Measurements from ENCODE around the gene KIF1B.
A peak's percentile ranks its signal among the peaks of the same experiment; 100 is the strongest.
"Not testable (repeated sequence)": the region's sequence is repeated elsewhere in the genome, so short reads cannot be mapped to it uniquely, and the experiment has no call there.

KIF1B gene

GRCh38 chr1:10216090-10216749 is 5.8 kb downstream of the KIF1B start:
- Histone ChIP-seq H3K4me3 (ENCODE audit: low read depth in 1 of 2, low read length in 2 of 2) (peak overlapping the region in 1 of 2 donors; percentile 5), H3K27me3 (ENCODE audit: low read depth, low read length) (no peaks in the 10 kb centered on the region), H3K27ac (ENCODE audit: low read length) (peak overlapping the region; percentile 1), H3K4me1 (ENCODE audit: control insufficient read depth in 1 of 2, insufficient read depth in 2 of 2, low read length in 2 of 2) (peaks cover 13 to 64% of the 10 kb centered on the region in 2 donors), H3K9me3 (ENCODE audit: control insufficient read depth in 1 of 2, low read length in 2 of 2) (no peaks in the 10 kb centered on the region), H3K36me3 (ENCODE audit: control insufficient read depth in 1 of 2, insufficient read depth in 2 of 2, low read length in 2 of 2) (peaks cover 0 to under 1% of the 10 kb centered on the region in 2 donors)

GRCh38 chr1:10217748-10218441 is 7.5 kb downstream of the KIF1B start:
- H3K9me3 ChIP-seq (ENCODE audit: control insufficient read depth in 1 of 2, low read length in 2 of 2) = no peaks in the 10 kb centered on the region
- no peak overlapping the region for H3K4me3 ChIP-seq (ENCODE audit: low read depth in 1 of 2, low read length in 2 of 2)
- peaks cover 13 to 55% of the 10 kb centered on the region in 2 donors for H3K4me1 ChIP-seq (ENCODE audit: control insufficient read depth in 1 of 2, insufficient read depth in 2 of 2, low read length in 2 of 2)
- no peaks in the 10 kb centered on the region for H3K36me3 ChIP-seq (ENCODE audit: control insufficient read depth in 1 of 2, insufficient read depth in 2 of 2, low read length in 2 of 2)
- H3K27me3 ChIP-seq (ENCODE audit: low read depth, low read length) = no peaks in the 10 kb centered on the region
- H3K27ac ChIP-seq (ENCODE audit: low read length) = peak overlapping the region; percentile 14

GRCh38 chr1:10220200-10220599 is 9.8 kb downstream of the KIF1B start:
- H3K4me3 ChIP-seq (ENCODE audit: low read depth in 1 of 2, low read length in 2 of 2) = no peak overlapping the region
- no peaks in the 10 kb centered on the region for H3K9me3 ChIP-seq (ENCODE audit: control insufficient read depth in 1 of 2, low read length in 2 of 2)
- H3K36me3 ChIP-seq (ENCODE audit: control insufficient read depth in 1 of 2, insufficient read depth in 2 of 2, low read length in 2 of 2) = no peaks in the 10 kb centered on the region
- peaks cover 13 to 47% of the 10 kb centered on the region in 2 donors for H3K4me1 ChIP-seq (ENCODE audit: control insufficient read depth in 1 of 2, insufficient read depth in 2 of 2, low read length in 2 of 2)
- H3K27me3 ChIP-seq (ENCODE audit: low read depth, low read length) = no peaks in the 10 kb centered on the region
- no peak overlapping the region for H3K27ac ChIP-seq (ENCODE audit: low read length)

- peaks cover 13 to 47% of the 10 kb centered on the region in 2 donors for H3K4me1 ChIP-seq (ENCODE audit: control insufficient read depth in 1 of 2, insufficient read depth in 2 of 2, low read length in 2 of 2)
- not testable (repeated sequence) for H3K27ac ChIP-seq (ENCODE audit: low read length); H3K9me3 ChIP-seq (ENCODE audit: control insufficient read depth in 1 of 2, low read length in 2 of 2); H3K36me3 ChIP-seq (ENCODE audit: control insufficient read depth in 1 of 2, insufficient read depth in 2 of 2, low read length in 2 of 2); H3K27me3 ChIP-seq (ENCODE audit: low read depth, low read length); H3K4me3 ChIP-seq (ENCODE audit: low read depth in 1 of 2, low read length in 2 of 2)
Measured at GRCh38 chr1:10220657-10221056, 10.3 kb downstream of the KIF1B start.

- H3K27me3 ChIP-seq (ENCODE audit: low read depth, low read length) = no peaks in the 10 kb centered on the region
- H3K9me3 ChIP-seq (ENCODE audit: control insufficient read depth in 1 of 2, low read length in 2 of 2) = no peaks in the 10 kb centered on the region
- no peaks in the 10 kb centered on the region for H3K36me3 ChIP-seq (ENCODE audit: control insufficient read depth in 1 of 2, insufficient read depth in 2 of 2, low read length in 2 of 2)
- H3K4me1 ChIP-seq (ENCODE audit: control insufficient read depth in 1 of 2, insufficient read depth in 2 of 2, low read length in 2 of 2) = peaks cover 0 to 28% of the 10 kb centered on the region in 2 donors
- no peak overlapping the region for H3K27ac ChIP-seq (ENCODE audit: low read length)
- H3K4me3 ChIP-seq (ENCODE audit: low read depth in 1 of 2, low read length in 2 of 2) = no peak overlapping the region
Measured at GRCh38 chr1:10225573-10225972, 15.2 kb downstream of the KIF1B start.

- peaks cover 0 to 3% of the 10 kb centered on the region in 2 donors for H3K36me3 ChIP-seq (ENCODE audit: control insufficient read depth in 1 of 2, insufficient read depth in 2 of 2, low read length in 2 of 2)
- H3K27ac ChIP-seq (ENCODE audit: low read length) = no peak overlapping the region
- no peak overlapping the region for H3K4me3 ChIP-seq (ENCODE audit: low read depth in 1 of 2, low read length in 2 of 2)
- no peaks in the 10 kb centered on the region for H3K27me3 ChIP-seq (ENCODE audit: low read depth, low read length)
- H3K4me1 ChIP-seq (ENCODE audit: control insufficient read depth in 1 of 2, insufficient read depth in 2 of 2, low read length in 2 of 2) = peaks cover 5 to 24% of the 10 kb centered on the region in 2 donors
- H3K9me3 ChIP-seq (ENCODE audit: control insufficient read depth in 1 of 2, low read length in 2 of 2) = no peaks in the 10 kb centered on the region
Measured at GRCh38 chr1:10228528-10228927, 18.2 kb downstream of the KIF1B start.

- H3K27ac ChIP-seq (ENCODE audit: low read length) = no peak overlapping the region
- H3K36me3 ChIP-seq (ENCODE audit: control insufficient read depth in 1 of 2, insufficient read depth in 2 of 2, low read length in 2 of 2) = peaks cover 3 to 4% of the 10 kb centered on the region in 2 donors
- H3K9me3 ChIP-seq (ENCODE audit: control insufficient read depth in 1 of 2, low read length in 2 of 2) = no peaks in the 10 kb centered on the region
- no peaks in the 10 kb centered on the region for H3K27me3 ChIP-seq (ENCODE audit: low read depth, low read length)
- no peak overlapping the region for H3K4me3 ChIP-seq (ENCODE audit: low read depth in 1 of 2, low read length in 2 of 2)
- peaks cover 5 to 24% of the 10 kb centered on the region in 2 donors for H3K4me1 ChIP-seq (ENCODE audit: control insufficient read depth in 1 of 2, insufficient read depth in 2 of 2, low read length in 2 of 2)
Measured at GRCh38 chr1:10229903-10230302, 19.5 kb downstream of the KIF1B start.

GRCh38 chr1:10232163-10232562 is 21.8 kb downstream of the KIF1B start:
- Histone ChIP-seq H3K27me3 (ENCODE audit: low read depth, low read length) (no peaks in the 10 kb centered on the region), H3K27ac (ENCODE audit: low read length) (peak overlapping the region; percentile 29), H3K4me1 (ENCODE audit: control insufficient read depth in 1 of 2, insufficient read depth in 2 of 2, low read length in 2 of 2) (peaks cover 5 to 21% of the 10 kb centered on the region in 2 donors), H3K36me3 (ENCODE audit: control insufficient read depth in 1 of 2, insufficient read depth in 2 of 2, low read length in 2 of 2) (peaks cover 3 to 4% of the 10 kb centered on the region in 2 donors), H3K9me3 (ENCODE audit: control insufficient read depth in 1 of 2, low read length in 2 of 2) (no peaks in the 10 kb centered on the region), H3K4me3 (ENCODE audit: low read depth in 1 of 2, low read length in 2 of 2) (no peak overlapping the region)

- Histone ChIP-seq H3K4me1 (ENCODE audit: control insufficient read depth in 1 of 2, insufficient read depth in 2 of 2, low read length in 2 of 2) (peaks cover 5 to 17% of the 10 kb centered on the region in 2 donors), H3K36me3 (ENCODE audit: control insufficient read depth in 1 of 2, insufficient read depth in 2 of 2, low read length in 2 of 2) (peaks cover 3 to 4% of the 10 kb centered on the region in 2 donors), H3K9me3 (ENCODE audit: control insufficient read depth in 1 of 2, low read length in 2 of 2) (no peaks in the 10 kb centered on the region), H3K4me3 (ENCODE audit: low read depth in 1 of 2, low read length in 2 of 2) (no peak overlapping the region), H3K27ac (ENCODE audit: low read length) (no peak overlapping the region), H3K27me3 (ENCODE audit: low read depth, low read length) (no peaks in the 10 kb centered on the region)
Measured at GRCh38 chr1:10236405-10237156, 26.2 kb downstream of the KIF1B start.

- Histone ChIP-seq H3K9me3 (ENCODE audit: control insufficient read depth in 1 of 2, low read length in 2 of 2) (no peaks in the 10 kb centered on the region), H3K36me3 (ENCODE audit: control insufficient read depth in 1 of 2, insufficient read depth in 2 of 2, low read length in 2 of 2) (peaks cover 3 to 4% of the 10 kb centered on the region in 2 donors), H3K4me3 (ENCODE audit: low read depth in 1 of 2, low read length in 2 of 2) (no peak overlapping the region), H3K27me3 (ENCODE audit: low read depth, low read length) (no peaks in the 10 kb centered on the region), H3K4me1 (ENCODE audit: control insufficient read depth in 1 of 2, insufficient read depth in 2 of 2, low read length in 2 of 2) (peaks cover 3 to 16% of the 10 kb centered on the region in 2 donors), H3K27ac (ENCODE audit: low read length) (no peak overlapping the region)
Measured at GRCh38 chr1:10237157-10237539, 26.8 kb downstream of the KIF1B start.

GRCh38 chr1:10242135-10242534 is 31.8 kb downstream of the KIF1B start:
- no peaks in the 10 kb centered on the region for H3K27me3 ChIP-seq (ENCODE audit: low read depth, low read length)
- no peaks in the 10 kb centered on the region for H3K9me3 ChIP-seq (ENCODE audit: control insufficient read depth in 1 of 2, low read length in 2 of 2)
- H3K27ac ChIP-seq (ENCODE audit: low read length) = no peak overlapping the region
- peaks cover 0 to 10% of the 10 kb centered on the region in 2 donors for H3K4me1 ChIP-seq (ENCODE audit: control insufficient read depth in 1 of 2, insufficient read depth in 2 of 2, low read length in 2 of 2)
- H3K4me3 ChIP-seq (ENCODE audit: low read depth in 1 of 2, low read length in 2 of 2) = no peak overlapping the region
- no peaks in the 10 kb centered on the region for H3K36me3 ChIP-seq (ENCODE audit: control insufficient read depth in 1 of 2, insufficient read depth in 2 of 2, low read length in 2 of 2)
